GM13976 (cell line): Measurements from ENCODE around the gene C4orf50.

Experiments
- DNase-seq: peaks from one replicate; pipeline ENCODE4 v3.0.0; 2012; ENCODE audit warnings: low spot score
- in situ Hi-C: fragments of 300-500 bp; cut with MboI; formaldehyde crosslinking; loops from one replicate; pipeline ENCODE4 v1.12.0; 2022; ENCODE audit warnings: low sequenced_read_pairs, mixed read lengths, inconsistent platforms; ENCODE audit not compliant: unreplicated experiment
- TF ChIP-seq, protein P1 (sequence below): IDR thresholded peaks from 2 replicates; pipeline ENCODE4 v1.5.1; 2012; ENCODE audit warnings: borderline replicate concordance, mild to moderate bottlenecking; ENCODE audit not compliant: insufficient read depth; ENCODE audit errors: extremely low read depth, missing control alignments, control extremely low read depth

Gene C4orf50

DNA sequence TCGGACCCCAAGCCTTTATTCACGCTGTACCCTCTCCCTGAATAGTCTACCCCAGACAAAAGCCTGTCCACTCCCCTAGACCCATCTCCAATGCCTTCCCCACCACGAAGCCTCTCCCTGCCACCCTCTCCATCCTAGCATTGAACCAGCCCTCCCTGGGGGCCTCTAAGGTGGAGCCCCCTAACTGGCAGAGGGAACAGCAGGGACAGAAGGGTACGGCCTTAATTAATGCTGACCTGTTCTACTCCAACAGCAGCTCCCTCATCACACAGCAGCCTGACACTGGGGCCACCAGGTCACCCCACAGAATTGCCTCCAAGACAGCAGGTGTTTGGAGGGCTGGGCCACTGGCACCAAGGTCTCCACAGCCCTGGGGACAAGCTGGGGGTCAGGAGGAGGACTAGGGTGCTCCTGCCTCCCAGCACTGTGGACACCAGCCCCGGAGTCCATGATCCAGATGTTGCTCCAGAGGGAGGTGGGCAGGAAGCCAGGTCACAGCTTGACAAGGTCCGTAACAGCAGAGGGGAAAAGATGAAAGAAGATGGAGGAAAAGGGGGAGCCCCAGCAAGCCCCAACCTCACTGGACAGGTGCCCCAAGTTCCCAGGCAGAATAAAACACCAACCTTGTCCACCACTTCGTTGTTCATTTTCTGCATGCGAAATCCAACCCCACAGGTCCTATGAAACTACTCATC lies 129.1 kb downstream of the C4orf50 start:
- TF ChIP-seq, protein P1, sequence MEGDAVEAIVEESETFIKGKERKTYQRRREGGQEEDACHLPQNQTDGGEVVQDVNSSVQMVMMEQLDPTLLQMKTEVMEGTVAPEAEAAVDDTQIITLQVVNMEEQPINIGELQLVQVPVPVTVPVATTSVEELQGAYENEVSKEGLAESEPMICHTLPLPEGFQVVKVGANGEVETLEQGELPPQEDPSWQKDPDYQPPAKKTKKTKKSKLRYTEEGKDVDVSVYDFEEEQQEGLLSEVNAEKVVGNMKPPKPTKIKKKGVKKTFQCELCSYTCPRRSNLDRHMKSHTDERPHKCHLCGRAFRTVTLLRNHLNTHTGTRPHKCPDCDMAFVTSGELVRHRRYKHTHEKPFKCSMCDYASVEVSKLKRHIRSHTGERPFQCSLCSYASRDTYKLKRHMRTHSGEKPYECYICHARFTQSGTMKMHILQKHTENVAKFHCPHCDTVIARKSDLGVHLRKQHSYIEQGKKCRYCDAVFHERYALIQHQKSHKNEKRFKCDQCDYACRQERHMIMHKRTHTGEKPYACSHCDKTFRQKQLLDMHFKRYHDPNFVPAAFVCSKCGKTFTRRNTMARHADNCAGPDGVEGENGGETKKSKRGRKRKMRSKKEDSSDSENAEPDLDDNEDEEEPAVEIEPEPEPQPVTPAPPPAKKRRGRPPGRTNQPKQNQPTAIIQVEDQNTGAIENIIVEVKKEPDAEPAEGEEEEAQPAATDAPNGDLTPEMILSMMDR, result no peak
- no peak for DNase-seq
- in situ Hi-C loops, result no loop called here

DNA sequence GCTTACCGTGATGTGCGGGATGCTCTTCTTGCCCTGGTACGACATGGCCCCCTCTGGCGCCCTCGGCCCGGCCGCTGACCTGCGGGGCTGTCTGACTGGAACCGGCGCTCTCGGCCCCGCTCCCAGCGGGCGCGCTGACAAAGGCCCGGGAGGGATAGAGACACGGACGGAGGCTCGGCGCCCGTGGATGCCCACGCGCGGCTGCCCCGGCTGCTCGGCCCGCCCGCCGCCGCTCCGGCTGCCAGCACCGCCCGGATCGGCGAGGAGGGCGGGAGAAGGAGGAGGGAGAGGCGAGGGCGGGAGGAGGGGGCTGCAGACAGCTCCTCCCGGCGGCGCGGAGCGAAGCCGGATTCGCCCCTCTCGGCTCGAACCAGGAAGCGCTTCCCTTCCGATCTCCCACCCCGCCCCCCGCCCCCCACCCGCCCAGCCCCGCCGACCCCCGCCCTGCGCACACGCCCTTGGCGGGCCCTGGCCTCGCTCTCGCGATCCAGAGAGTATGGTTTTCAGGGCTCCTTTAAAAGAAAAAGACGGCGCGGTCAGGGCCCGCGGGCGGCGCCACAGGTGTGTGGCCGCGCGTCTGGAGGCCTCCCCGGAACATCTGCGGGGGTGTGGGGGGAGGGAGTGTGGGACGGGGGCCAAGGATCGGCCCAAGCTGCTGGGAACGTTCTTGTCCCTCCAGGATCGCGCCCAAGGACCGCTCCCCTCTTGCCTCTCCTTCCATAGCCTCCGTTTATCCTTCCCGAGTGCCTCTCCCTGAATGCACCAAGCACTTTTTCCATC lies 129.8 kb downstream of the C4orf50 start:
- no peak for DNase-seq
- in situ Hi-C loops, result no loop called here
- TF ChIP-seq, protein P1, result no peak

DNA sequence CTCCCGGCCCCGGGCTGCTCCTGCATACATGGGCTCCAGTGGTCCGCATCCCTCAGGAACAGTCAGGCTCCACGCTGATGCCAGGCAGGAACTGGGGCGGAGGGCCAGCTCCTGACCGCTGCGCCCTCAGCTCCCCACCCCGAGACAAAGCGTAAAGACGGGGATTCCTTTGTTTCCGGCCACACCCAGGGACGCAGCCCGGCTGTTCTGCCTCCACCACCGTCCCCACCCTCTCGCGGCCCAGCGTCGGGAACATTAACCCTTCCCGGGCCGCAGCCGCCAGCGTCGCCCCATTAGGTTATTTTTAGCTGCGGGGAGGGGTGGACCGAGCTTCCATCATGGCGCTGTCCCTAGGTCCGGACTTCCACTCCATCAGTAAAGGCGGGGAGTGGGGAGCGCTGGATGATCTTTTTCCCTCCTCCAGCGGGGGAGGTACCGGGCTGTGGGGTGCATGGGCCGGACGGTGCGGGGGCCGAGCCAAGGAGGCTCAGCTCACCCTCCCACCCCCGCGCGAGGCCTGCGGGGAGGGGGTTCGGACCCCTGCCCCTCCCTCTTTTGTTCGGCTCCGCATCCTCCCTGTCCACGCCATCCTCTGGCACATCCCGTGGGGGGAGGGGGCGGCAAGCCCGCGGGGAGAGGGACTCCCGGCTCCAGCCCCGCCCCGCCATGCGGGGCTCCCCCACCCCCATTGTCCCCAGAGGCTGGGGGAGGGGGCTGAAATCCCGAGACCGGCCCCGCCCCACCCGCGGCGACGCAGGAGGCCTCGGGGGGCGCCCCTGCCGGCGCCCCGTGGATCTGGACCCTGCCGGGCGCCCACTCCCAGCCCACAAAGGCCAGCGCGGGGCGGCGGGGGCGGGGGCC lies 130.6 kb downstream of the C4orf50 start:
- in situ Hi-C loops, result no loop called here
- TF ChIP-seq, protein P1, result no peak
- no peak for DNase-seq

DNA sequence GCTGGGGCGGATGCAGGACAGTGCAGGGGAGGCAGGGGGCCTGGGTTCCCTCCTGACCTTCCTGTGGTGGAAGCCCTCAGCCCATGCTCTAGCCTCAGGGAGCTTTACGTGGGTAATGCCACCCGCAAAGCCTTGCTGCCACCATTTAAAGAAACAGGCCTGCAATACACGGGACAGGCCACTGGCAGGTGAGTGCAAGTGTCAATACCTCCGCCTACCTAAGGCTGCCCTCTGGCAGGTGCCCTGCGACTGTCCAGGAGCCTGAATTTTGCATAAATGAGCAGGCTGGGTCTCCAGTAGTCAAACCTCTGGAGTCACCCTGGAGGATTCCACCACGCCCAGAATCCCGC lies 131.2 kb downstream of the C4orf50 start:
- DNase-seq, result no peak
- in situ Hi-C loops, result no loop called here
- TF ChIP-seq, protein P1, result no peak

DNA sequence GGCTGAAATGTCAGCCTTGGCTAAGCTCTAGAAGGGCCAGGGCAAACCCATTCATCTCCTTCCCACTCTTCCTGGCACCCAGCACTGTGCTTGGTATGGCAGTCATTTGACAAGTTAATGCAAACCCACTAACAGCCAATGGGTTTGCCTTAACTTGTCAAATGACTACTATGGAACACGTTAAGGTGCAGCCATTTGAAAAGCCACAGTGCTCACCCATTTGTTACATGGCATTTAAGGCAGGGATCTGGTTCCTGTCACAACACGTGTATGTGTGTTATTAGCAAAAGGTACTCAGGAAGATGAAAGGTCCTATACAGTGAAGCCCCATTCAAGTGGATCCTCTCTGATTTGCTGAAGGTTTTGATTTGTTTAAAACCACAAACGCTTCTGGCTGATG lies 132.5 kb downstream of the C4orf50 start:
- in situ Hi-C loops, result no loop called here
- TF ChIP-seq, protein P1, result no peak

DNA sequence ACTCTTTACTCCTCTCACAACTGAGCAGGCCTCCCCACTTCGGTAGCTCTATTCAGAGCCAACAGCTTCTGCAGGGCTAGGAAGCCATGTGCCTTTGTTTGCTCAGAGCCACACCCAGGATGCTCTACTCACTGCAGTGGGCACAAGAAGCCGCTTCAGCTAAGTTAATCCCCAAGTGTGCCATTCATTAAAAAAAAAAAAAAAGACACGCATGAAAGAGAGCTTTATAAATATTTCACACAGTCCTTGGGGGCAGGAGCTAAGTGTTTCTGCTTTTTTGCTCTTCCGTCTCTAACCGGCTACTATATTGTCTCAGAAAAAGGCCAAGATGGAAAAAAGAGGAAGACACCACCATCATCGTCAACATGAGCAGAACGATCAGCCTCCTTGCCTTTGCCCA lies 133.4 kb downstream of the C4orf50 start:
- TF ChIP-seq, protein P1, result no peak
- no peak for DNase-seq
- in situ Hi-C loops, result no loop called here

More for the DNA sequence above, 132.5 kb downstream of the C4orf50 start:
- no peak for DNase-seq
